COLO829 (cell line): Measurements from ENCODE around the gene FCHSD2.
A peak's percentile ranks its signal among the peaks of the same experiment; 100 is the strongest.
"Not testable (repeated sequence)": the region's sequence is repeated elsewhere in the genome, so short reads cannot be mapped to it uniquely, and the experiment has no call there.

ENCODE experiments used
- DNase-seq: peaks from one replicate; pipeline ENCODE4 v3.0.0; 2012; ENCODE audit warnings: low spot score

The FCHSD2 gene

DNA sequence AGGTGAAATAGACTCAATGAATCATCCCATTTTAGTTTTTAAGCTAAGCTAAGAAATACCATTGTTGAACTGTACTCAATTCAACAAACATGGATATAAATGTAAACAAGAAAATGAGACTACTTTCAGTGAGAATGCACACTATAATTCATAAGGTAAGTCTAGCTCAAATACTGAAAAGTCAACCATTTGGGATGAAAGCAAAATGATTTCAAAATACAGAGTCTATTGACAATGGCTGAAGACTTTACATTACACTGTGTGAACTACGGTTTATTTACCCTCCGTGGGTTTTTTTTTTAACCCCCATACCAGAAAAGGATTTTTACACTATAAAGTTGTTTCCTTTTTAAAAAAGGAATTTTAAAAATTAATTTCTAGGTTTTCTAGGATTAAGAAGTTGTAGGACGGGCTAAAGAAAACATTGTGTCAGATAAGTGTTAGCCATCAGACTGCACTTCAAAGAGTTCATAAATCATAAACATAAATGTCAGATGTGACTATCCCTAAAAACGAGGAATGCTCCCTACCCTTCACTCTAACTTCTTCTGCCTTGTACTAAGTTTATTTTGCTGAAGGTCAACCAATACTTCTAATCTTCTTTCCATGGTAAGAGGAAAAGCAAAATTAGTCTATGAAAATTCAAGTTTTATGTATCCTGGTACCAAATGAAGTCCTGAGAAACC lies 83.0 kb downstream of the FCHSD2 start:
- DNase-seq, result no peak

GRCh38 chr11:73055655-73056354 lies 86.3 kb downstream of the FCHSD2 start:
- no peak for DNase-seq

DNA sequence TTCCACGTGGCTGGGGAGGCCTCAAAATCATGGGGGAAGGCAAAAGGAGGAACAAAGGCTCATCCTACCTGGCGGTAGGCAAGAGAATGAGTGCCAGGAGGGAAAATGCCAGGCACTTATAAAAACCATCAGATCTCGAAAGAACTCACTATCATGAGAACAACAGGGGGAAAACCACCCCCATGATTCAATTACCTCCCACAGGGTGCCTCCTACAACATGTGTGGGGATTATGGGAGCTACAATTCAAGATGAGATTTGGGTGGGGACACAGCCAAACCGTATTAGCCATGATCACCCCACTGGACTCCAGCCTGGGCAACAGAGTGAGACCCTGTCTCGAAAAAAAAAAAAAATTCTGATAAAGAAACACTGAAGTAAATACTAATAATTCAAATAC lies 87.1 kb downstream of the FCHSD2 start:
- no peak for DNase-seq

DNA sequence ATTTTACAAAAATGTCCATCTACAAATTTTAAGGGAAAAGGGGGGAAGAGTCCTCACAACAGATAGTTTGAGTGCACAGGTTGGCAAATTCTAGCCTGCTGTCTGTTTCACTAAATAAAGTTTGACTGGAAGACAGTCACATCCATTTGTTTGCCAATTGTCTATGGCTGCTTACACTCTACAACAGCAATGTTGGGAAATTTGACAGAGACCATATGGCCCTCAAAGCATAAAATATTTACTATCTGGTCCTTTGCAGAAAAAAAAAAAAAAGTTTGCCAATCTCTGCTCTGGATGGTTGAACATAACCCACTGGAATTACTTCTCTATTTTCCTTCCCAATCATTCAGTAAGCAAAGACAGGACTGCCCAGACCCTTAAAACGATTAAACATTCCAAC lies 88.2 kb downstream of the FCHSD2 start:
- DNase-seq, result no peak

- no peak for DNase-seq
These were observed 93.7 kb downstream of the FCHSD2 start for GRCh38 chr11:73048446-73048845.

DNA sequence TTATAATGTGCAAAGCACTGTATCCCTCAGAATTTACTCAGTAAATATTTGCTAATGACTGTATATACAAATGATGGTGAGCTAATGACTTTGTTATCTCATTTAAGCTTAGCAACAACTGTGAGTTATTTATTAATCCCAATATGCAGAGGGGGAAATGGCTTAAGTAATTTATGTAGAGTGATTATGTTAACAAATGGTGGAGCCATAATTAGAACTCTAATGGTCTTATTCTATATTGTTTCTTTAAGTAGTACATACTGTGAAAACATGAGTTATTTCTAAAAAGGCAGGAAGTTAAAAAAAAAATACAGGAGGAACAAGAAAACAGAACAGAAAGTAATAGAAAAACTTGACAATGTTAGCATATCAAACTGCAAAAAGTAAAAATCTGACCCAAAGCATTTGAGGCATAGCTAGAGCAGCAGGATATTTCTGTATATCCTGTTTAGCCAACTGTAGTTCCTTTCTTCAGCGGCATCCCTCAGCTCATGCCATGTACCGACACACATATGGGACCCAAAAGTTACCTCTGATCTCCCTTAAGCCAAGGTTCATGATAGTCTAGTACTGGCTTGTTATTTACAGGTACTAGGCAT lies 94.2 kb downstream of the FCHSD2 start:
- no peak for DNase-seq

DNA sequence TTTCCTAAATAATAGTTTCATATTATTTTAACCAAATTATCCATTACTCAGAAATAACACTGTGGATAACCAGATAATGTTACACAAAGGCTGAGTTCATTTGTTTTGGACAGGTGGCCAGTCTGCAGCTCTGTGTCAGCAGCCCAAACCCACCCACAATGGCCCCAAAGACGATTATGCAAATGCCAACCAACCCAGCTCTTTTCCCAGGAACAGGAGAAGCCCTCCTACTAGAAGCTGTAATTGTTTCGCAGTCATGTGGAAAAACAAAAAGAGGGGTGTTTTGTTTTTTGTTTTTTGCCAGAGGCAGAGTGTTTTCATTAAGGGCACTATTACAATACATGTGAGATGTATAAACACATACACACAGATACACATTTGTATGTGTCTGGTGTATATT lies 102.1 kb downstream of the FCHSD2 start:
- no peak for DNase-seq

DNA sequence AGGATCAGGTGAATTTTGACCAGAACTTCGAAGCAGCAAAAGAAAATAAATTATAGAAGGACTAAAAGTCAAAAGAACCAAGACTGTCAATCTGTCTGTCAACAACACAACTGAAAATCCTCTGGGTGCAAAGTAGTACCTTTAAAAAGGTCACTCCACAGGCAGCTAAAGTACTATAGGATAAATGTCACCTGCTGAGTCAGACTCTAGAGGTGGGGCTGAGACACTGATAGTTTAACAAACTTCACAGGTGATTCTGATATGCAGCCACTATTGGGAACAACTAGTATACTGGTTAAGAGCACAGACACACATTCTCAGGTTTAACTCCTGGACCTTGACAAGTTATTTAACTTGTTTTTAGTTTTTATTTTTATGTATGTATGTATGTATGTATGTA lies 107.3 kb downstream of the FCHSD2 start:
- no peak for DNase-seq

DNA sequence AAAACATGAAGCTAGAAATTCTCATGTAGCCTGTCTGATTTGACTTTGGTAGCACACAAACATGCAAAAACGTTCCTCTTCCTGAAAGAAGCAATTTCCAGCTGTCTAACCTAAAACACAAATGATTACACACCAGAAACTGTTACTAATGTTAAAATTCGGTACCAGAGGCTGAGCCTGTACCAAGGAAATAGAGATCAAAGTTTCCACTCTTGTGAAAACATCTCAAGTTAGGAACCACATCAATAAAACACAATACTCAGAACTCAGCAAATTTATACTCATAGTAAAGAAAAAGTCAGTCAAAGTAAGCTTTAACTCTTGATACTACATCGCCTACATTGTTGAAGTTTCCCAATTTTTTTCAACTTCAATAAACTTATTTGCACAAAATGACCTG lies 107.8 kb downstream of the FCHSD2 start:
- no peak for DNase-seq

DNA sequence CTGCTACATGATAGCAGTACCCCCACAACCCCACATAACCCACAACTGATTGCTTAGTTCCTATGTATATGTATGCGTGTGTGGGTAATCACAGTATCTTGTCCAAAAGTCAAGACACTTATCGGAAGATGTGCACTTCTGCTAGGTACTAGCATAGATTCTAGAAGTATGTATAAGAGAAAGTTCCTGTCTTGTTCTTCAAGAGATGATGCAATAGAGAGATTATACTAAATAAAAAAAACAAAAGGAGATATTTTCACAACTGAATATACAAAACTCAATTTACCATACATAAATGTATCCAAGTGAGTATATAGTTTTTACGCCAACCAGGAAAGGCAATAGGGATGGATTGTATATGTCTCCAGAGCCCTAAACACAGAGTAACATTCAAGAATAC lies 112.0 kb downstream of the FCHSD2 start:
- no peak for DNase-seq

- no peak for DNase-seq
These were observed 112.7 kb downstream of the FCHSD2 start for GRCh38 chr11:73029403-73029802.

DNA sequence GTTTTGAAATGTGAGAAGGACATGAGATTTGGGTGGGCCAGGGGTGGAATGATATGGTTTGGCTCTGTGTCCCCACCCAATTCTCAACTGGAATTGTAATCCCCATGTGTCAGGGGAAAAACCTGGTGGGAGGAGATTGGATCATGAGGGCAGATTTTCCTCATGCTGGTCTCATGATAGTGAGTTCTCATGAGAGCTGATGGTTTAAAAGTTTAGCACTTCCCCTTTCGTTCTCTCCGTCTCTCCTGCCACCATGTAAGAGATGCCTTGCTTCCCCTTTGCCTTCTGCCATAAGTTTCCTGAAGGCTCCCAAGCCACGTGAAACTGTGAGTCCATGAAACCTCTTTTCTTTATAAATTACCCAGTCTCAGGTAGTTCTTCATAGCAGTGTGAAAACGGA lies 113.5 kb downstream of the FCHSD2 start:
- DNase-seq, result no peak

DNA sequence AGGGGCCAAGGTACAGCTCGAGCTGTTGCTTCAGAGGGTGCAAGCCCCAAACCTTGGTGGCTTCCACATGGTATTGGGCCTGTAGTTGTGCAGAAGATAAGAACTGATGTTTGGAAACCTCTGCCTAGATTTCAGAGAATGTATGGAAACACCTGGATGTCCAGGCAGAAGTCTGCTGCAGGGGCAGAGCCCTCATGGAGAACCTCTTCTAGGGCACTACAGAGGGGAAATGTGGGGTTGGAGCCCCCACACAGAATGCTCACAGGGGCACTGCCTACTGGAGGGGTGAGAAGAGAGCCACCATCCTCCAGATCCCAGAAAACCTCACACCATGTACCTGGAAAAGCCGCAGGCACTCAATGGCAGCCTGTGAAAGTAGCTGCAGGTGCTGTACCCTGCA lies 114.3 kb downstream of the FCHSD2 start:
- DNase-seq, result not testable (repeated sequence)

DNA sequence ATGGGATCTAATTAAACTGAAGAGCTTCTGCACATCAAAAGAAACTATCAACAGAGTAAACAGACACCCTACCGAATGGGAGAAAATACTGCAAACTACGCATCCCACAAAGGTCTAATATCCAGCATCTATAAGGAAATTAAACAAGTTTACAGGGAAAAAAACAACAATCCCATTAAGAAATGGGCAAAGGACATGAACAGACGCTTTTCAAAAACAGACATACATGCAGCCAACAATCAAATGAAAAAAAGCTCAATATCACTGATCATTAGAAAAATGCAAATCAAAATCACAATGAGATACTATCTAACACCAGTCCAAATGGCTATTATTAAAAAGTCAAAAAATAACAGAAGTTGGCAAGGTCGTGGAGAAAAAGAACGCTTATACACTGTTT lies 117.5 kb downstream of the FCHSD2 start:
- DNase-seq, result no peak

- DNase-seq, result peak; percentile 50
These were observed 122.1 kb downstream of the FCHSD2 start for GRCh38 chr11:73019996-73020395.

GRCh38 chr11:73019449-73019848 lies 122.7 kb downstream of the FCHSD2 start:
- peak; percentile 67 for DNase-seq

DNA sequence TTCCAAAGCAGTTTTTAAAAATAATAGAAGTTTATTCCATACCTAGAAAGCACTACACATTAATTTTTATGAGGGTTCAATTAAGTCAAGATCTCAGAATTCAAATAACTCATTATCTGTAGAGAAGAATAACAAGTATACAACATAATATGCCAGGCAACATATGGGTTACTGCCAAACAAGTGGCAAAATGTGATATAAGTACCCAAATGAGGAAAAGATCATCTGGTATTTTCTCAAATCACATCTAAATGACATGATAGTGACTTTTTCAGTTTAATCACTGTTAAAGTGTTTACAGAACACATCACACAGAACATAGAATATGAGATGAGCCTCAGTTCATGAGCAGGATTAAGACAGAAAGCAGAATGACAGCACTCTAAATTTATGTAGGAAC lies 123.3 kb downstream of the FCHSD2 start:
- no peak for DNase-seq

- no peak for DNase-seq
These were observed 124.9 kb downstream of the FCHSD2 start for GRCh38 chr11:73017024-73017751.

DNA sequence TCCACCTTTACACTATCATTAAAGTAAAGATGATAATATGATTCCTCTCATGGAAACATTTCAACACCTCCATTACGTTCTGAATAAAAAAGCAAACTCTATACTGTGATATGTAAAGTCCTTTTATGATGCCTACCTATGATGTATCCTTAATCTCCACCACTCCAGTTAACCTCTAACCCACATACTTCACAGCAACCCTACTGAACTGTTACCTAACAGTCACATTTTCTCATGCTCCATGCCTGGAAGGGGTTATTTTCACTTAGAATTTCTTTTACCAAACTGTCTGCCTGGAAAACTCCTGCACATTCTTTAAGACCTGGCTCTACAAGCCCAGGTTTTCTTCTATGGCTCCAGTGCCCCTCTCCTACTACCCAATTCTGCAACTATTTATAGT lies 129.1 kb downstream of the FCHSD2 start:
- no peak for DNase-seq

- DNase-seq, result peak; percentile 4
These were observed 129.8 kb downstream of the FCHSD2 start for GRCh38 chr11:73012121-73012863.

DNA sequence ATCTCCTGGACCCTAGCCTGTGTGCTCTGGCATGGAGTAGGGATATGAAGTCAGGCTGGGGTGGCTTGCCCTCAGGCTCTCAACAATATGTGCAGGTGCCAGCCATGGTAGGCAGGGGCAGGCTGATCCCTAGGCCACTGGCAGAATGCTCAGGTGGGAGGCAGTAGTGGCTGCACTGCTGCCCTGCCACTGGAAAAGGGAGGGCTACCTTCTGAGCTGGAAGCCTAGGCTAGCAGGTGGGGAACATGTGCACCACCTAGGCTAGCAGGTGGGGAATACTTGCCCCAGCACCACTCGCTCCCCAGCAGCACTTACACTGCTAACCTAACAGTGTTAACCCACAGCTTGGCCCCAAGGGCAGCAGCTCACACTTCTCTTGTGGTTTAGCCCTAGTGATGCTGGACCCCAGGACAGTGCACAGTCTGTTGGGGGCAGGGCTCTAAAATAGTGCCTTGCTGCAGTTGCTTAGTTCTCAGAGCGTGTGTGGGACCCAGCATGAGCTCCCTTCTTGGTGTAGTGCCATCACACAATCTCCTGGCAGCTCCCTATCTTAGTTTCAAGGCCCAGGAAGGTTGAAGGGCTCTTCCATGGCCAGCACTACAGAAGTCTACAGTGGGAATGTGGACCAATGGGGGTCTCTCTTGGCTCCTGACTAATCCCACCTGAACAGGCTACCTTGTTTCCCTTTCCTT lies 130.8 kb downstream of the FCHSD2 start:
- DNase-seq, result no peak

- no peak for DNase-seq
These were observed 132.1 kb downstream of the FCHSD2 start for GRCh38 chr11:73009972-73010371.
